Activated CD4-positive, alpha-beta T cell treated with anti-CD3 and anti-CD28 coated beads for 1 hour (primary cell): Measurements from ENCODE around the gene CFAP97D2.

Experiments used
- DNase-seq: peaks from one replicate; pipeline ENCODE4 v3.0.0-alpha.2; 2020

CFAP97D2 gene

GRCh38 chr13:114200399-114200911 lies 21.4 kb downstream of the CFAP97D2 start:
- DNase-seq, result no peak

GRCh38 chr13:114202581-114202980 lies 23.5 kb downstream of the CFAP97D2 start:
- DNase-seq, result no peak

- no peak for DNase-seq
Observed at GRCh38 chr13:114203536-114203935, 24.5 kb downstream of the CFAP97D2 start.

- DNase-seq, result no peak
Observed at GRCh38 chr13:114204894-114205293, 25.8 kb downstream of the CFAP97D2 start.

GRCh38 chr13:114208134-114208533 lies 29.1 kb downstream of the CFAP97D2 start:
- no peak for DNase-seq

- DNase-seq, result no peak
Observed at GRCh38 chr13:114211446-114212157, 32.5 kb downstream of the CFAP97D2 start.

GRCh38 chr13:114212158-114212495 lies 33.1 kb downstream of the CFAP97D2 start:
- DNase-seq, result no peak

- no peak for DNase-seq
Observed at GRCh38 chr13:114213980-114214379, 34.9 kb downstream of the CFAP97D2 start.

- no peak for DNase-seq
Observed at GRCh38 chr13:114219392-114219791, 40.3 kb downstream of the CFAP97D2 start.

GRCh38 chr13:114222461-114222968 lies 43.5 kb downstream of the CFAP97D2 start:
- DNase-seq, result no peak

- DNase-seq, result no peak
Observed at GRCh38 chr13:114224201-114224600, 45.1 kb downstream of the CFAP97D2 start.

GRCh38 chr13:114225610-114226009 lies 46.6 kb downstream of the CFAP97D2 start:
- DNase-seq, result no peak

- DNase-seq, result no peak
Observed at GRCh38 chr13:114226088-114226487, 47.0 kb downstream of the CFAP97D2 start.

- peak; percentile 77 for DNase-seq
Observed at GRCh38 chr13:114226699-114227323, 47.8 kb downstream of the CFAP97D2 start.

- DNase-seq, result no peak
Observed at GRCh38 chr13:114227528-114227927, 48.5 kb downstream of the CFAP97D2 start.

GRCh38 chr13:114228176-114228575 lies 49.1 kb downstream of the CFAP97D2 start:
- no peak for DNase-seq

- no peak for DNase-seq
Observed at GRCh38 chr13:114229506-114229905, 50.4 kb downstream of the CFAP97D2 start.

- no peak for DNase-seq
Observed at GRCh38 chr13:114230117-114230516, 51.1 kb downstream of the CFAP97D2 start.

GRCh38 chr13:114230575-114230974 lies 51.5 kb downstream of the CFAP97D2 start:
- DNase-seq, result no peak

- DNase-seq, result no peak
Observed at GRCh38 chr13:114231886-114232285, 52.8 kb downstream of the CFAP97D2 start.

- no peak for DNase-seq
Observed at GRCh38 chr13:114234266-114234644, 55.2 kb downstream of the CFAP97D2 start.

GRCh38 chr13:114234645-114235421 lies 55.8 kb downstream of the CFAP97D2 start, which contains the start of gene CDC16:
CDC16 (plus strand) TSS chr13:114234897; CDS start chr13:114235085, 188 bp downstream.
- peak; percentile 64 for DNase-seq

- no peak for DNase-seq
Observed at GRCh38 chr13:114235697-114236096, 56.6 kb downstream of the CFAP97D2 start.
